Left ventricle myocardium inferior (tissue), 1 donor: ENCODE measurements around the gene ZDHHC16. TPM values are rescaled to one million over a fixed set of nuclear protein-coding genes. Genes with fewer than 3 reads are reported as not detected.

ENCODE experiments used
- DNase-seq: peaks from one replicate; pipeline ENCODE4 v3.0.0-alpha.2; 2020
- H3K27ac ChIP-seq: fragments of 200-600 bp; replicated peaks from 2 replicates; pipeline ENCODE4 v1.8.0; 2021
- H3K27me3 ChIP-seq: fragments of 200-600 bp; 2 replicates; pipeline ENCODE4 v1.8.0; 2021; ENCODE audit warnings: low read depth
- H3K36me3 ChIP-seq: fragments of 200-600 bp; 2 replicates; pipeline ENCODE4 v1.8.0; 2021
- H3K4me1 ChIP-seq: fragments of 200-600 bp; 2 replicates; pipeline ENCODE4 v1.8.0; 2021
- H3K4me3 ChIP-seq: fragments of 200-600 bp; 2 replicates; pipeline ENCODE4 v1.8.0; 2021; ENCODE audit warnings: mild to moderate bottlenecking, moderate library complexity
- H3K9me3 ChIP-seq: fragments of 200-600 bp; replicated peaks from 2 replicates; pipeline ENCODE4 v1.8.0; 2021
- intact Hi-C: fragments of 100-400 bp; cut with micrococcal nuclease; formaldehyde crosslinking; loops from one replicate; pipeline ENCODE4 v1.11.0; 2022
- total RNA-seq: library from RNA; stranded (reverse); fragmentation: NEBNext Ultra II Directional; extraction: Animal tissue kit (Norgen Biotek cat#: 25700); gene quantifications from one replicate; pipeline ENCODE4 v1.2.1, GENCODE V29; 2021
- TF ChIP-seq, protein P1 (sequence below): fragments of 200-600 bp; IDR thresholded peaks from 2 replicates; pipeline ENCODE4 v1.8.0; 2021; ENCODE audit warnings: antibody characterized with exemption, mild to moderate bottlenecking, borderline replicate concordance
- donor health status: DM: no; HTN: yes; CAD: no; lungs with severe emphysema.

ZDHHC16 gene
- total RNA-seq, 1 donor from 2014 or later, result 17.8 TPM

- Histone ChIP-seq H3K36me3 (peaks cover 49% of the 10 kb centered on the region), H3K4me3 (no peak overlapping the region), H3K27ac (peak overlapping the region; percentile 81), H3K4me1 (peaks cover 78% of the 10 kb centered on the region), H3K27me3 (no peaks in the 10 kb centered on the region), H3K9me3 (no peaks in the 10 kb centered on the region)
- DNase-seq, result no peak
- intact Hi-C loops, result no loop called here
- TF ChIP-seq, protein P1, sequence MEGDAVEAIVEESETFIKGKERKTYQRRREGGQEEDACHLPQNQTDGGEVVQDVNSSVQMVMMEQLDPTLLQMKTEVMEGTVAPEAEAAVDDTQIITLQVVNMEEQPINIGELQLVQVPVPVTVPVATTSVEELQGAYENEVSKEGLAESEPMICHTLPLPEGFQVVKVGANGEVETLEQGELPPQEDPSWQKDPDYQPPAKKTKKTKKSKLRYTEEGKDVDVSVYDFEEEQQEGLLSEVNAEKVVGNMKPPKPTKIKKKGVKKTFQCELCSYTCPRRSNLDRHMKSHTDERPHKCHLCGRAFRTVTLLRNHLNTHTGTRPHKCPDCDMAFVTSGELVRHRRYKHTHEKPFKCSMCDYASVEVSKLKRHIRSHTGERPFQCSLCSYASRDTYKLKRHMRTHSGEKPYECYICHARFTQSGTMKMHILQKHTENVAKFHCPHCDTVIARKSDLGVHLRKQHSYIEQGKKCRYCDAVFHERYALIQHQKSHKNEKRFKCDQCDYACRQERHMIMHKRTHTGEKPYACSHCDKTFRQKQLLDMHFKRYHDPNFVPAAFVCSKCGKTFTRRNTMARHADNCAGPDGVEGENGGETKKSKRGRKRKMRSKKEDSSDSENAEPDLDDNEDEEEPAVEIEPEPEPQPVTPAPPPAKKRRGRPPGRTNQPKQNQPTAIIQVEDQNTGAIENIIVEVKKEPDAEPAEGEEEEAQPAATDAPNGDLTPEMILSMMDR, result no peak
These were observed 6.4 kb downstream of the ZDHHC16 start for GRCh38 chr10:97452352-97452751.

DNA sequence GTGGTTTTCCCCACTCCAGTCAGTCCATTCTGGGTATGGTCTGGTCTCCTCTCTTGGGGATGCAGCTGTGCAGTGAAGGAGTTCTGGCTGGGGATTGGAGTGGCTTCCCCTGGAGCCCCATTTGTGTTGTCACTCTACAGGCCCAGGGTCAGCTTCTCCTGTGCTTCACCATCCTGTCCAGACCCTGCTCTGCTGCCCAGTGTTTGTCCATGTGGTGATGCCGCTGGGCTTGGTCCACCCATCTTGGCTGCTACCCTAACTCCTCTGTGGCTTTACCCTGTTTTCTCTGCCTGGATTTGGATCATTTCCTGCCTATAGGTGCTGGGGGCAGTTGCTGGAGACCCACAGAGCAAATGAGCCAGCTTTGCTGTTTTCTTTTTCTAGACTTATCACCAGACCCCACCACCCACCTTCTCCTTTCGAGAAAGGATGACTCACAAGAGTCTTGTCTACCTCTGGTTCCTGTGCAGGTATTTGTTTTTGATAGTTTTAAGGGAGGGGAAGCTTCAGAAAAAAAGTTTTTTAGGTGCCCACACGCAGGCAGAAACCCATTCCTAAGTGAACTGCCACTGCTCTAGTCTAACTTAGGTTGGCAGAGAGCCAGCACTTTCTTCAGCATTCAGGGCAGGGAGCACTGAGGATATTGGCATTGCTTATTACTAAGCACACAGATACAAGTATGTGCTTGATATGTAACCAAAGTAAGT is 8.5 kb downstream of the ZDHHC16 start:
- TF ChIP-seq, protein P1, result no peak
- peaks cover 57% of the 10 kb centered on the region for H3K4me1 ChIP-seq
- intact Hi-C loops, result no loop called here
- peak overlapping the region; percentile 81 for H3K27ac ChIP-seq
- no peaks in the 10 kb centered on the region for H3K9me3 ChIP-seq
- H3K36me3 ChIP-seq, result peaks cover 71% of the 10 kb centered on the region
- H3K4me3 ChIP-seq, result no peak overlapping the region
- H3K27me3 ChIP-seq, result no peaks in the 10 kb centered on the region
- DNase-seq, result no peak

DNA sequence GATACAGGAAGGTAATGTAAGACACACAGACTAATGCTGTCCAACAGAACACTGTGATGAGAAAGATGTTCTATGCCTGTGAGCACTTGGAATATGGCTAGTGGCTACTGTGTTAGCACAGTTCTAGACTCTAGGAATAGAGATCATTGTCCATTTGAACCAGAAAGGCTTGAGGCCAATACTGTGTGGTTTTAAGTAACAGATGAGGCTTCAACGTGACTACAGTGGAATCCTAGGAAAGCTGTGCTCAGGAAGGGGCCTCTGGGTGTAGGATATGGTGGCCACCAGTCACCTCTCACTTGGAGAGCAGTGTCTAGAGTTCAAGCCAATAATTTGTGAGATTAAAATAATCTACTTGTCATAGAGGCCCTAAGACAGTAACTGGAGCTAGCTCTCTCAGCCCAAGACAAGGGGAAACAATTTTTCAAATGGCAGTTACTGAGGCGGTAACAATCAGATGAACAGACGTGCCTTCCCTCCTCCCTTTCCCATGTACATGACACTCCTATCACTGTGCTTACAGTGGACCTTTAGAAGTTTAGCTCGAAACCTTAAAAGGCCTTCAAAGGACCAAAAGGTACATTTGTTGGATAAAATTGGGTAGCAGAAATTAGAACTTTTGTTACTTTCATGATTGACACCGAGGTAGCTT is 10.2 kb downstream of the ZDHHC16 start:
- DNase-seq, result no peak
- peaks cover 87% of the 10 kb centered on the region for H3K36me3 ChIP-seq
- intact Hi-C loops, result no loop called here
- peaks cover 43% of the 10 kb centered on the region for H3K4me1 ChIP-seq
- no peak overlapping the region for H3K27ac ChIP-seq
- no peak overlapping the region for H3K4me3 ChIP-seq
- TF ChIP-seq, protein P1, result no peak
- H3K27me3 ChIP-seq, result no peaks in the 10 kb centered on the region
- no peaks in the 10 kb centered on the region for H3K9me3 ChIP-seq

DNA sequence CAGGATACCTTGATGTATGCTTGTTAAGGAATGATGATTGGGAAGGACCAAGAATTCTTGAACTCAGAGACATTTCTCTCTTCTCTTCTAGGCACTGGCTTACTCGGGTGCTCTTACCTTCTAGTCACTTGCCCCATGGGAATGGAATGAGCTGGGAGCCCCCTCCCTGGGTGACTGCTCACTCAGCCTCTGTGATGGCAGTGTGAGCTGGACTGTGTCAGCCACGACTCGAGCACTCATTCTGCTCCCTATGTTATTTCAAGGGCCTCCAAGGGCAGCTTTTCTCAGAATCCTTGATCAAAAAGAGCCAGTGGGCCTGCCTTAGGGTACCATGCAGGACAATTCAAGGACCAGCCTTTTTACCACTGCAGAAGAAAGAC is 10.7 kb downstream of the ZDHHC16 start:
- H3K9me3 ChIP-seq, result no peaks in the 10 kb centered on the region
- H3K4me1 ChIP-seq, result peaks cover 38% of the 10 kb centered on the region
- TF ChIP-seq, protein P1, result no peak
- intact Hi-C loops, result no loop called here
- H3K4me3 ChIP-seq, result no peak overlapping the region
- peaks cover 93% of the 10 kb centered on the region for H3K36me3 ChIP-seq
- DNase-seq, result no peak
- H3K27me3 ChIP-seq, result no peaks in the 10 kb centered on the region
- peak overlapping the region; percentile 6 for H3K27ac ChIP-seq

DNA sequence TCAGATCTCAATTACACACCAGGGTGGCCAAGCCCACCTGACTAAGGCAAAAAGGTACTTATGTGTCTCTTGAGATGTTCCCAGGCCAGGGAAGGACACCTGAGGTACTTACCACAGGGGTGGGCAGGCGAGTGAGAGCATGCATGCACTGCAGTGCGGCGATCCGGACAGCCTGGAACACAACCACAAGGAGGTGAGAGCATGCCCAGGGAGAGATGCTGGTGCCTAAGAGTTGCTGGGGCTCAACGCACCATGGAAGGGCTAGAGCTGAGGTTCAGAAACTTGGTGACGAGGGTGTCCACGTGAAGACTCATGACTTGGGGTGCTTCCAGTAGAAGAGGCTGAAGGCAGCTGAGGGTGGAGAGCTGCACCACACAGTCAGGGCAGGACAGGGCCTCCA is 13.1 kb downstream of the ZDHHC16 start:
- TF ChIP-seq, protein P1, result no peak
- intact Hi-C loops, result no loop called here
- Histone ChIP-seq H3K36me3 (peaks cover 99% of the 10 kb centered on the region), H3K9me3 (no peaks in the 10 kb centered on the region), H3K27ac (no peak overlapping the region), H3K4me3 (no peak overlapping the region), H3K4me1 (peaks cover 24% of the 10 kb centered on the region), H3K27me3 (no peaks in the 10 kb centered on the region)
- no peak for DNase-seq
